HL-60 (cell line): ENCODE results near the gene NAPB.

Source experiments
- DNase-seq, 2 experiments: peaks; one replicate each; pipeline ENCODE4 v3.0.0-alpha.2; 2010 to 2020; ENCODE audit warnings: low read depth in 1 of 2, low spot score in 1 of 2
- H3K27ac ChIP-seq: fragments of 250-450 bp; sonication (Bioruptor Pico); replicated peaks from 2 replicates; pipeline ENCODE4 v1.5.1; 2020; ENCODE audit warnings: mild to moderate bottlenecking, moderate library complexity
- H3K27me3 ChIP-seq: fragments of 250-450 bp; sonication (Bioruptor Pico); 2 replicates; pipeline ENCODE4 v1.5.1; 2021; ENCODE audit warnings: mild to moderate bottlenecking, moderate library complexity; ENCODE audit not compliant: insufficient read depth, poor library complexity, severe bottlenecking
- H3K4me3 ChIP-seq: replicated peaks from 2 replicates; pipeline ENCODE4 v1.5.1; 2011; ENCODE audit warnings: mild to moderate bottlenecking, control low read depth, low read length; ENCODE audit not compliant: insufficient read depth
- GABPA ChIP-seq: IDR thresholded peaks from 2 replicates; pipeline ENCODE4 v1.6.1; 2012; ENCODE audit warnings: low read depth
- POLR2AphosphoS5 ChIP-seq: IDR thresholded peaks from 2 replicates; pipeline ENCODE4 v1.6.1; 2012; ENCODE audit warnings: low read depth
- SPI1 ChIP-seq: IDR thresholded peaks from 2 replicates; pipeline ENCODE4 v1.6.1; 2012; ENCODE audit warnings: low read depth, mild to moderate bottlenecking, borderline replicate concordance
- TF ChIP-seq, protein P1 (sequence below): IDR thresholded peaks from 2 replicates; pipeline ENCODE4 v1.6.1; 2012; ENCODE audit warnings: low read depth; ENCODE audit not compliant: insufficient replicate concordance
- TF ChIP-seq, protein P2 (sequence below): IDR thresholded peaks from one replicate; pipeline ENCODE4 v1.5.1; 2011; ENCODE audit warnings: low read length, control low read depth, inconsistent platforms; ENCODE audit not compliant: insufficient read depth

Gene NAPB

DNA sequence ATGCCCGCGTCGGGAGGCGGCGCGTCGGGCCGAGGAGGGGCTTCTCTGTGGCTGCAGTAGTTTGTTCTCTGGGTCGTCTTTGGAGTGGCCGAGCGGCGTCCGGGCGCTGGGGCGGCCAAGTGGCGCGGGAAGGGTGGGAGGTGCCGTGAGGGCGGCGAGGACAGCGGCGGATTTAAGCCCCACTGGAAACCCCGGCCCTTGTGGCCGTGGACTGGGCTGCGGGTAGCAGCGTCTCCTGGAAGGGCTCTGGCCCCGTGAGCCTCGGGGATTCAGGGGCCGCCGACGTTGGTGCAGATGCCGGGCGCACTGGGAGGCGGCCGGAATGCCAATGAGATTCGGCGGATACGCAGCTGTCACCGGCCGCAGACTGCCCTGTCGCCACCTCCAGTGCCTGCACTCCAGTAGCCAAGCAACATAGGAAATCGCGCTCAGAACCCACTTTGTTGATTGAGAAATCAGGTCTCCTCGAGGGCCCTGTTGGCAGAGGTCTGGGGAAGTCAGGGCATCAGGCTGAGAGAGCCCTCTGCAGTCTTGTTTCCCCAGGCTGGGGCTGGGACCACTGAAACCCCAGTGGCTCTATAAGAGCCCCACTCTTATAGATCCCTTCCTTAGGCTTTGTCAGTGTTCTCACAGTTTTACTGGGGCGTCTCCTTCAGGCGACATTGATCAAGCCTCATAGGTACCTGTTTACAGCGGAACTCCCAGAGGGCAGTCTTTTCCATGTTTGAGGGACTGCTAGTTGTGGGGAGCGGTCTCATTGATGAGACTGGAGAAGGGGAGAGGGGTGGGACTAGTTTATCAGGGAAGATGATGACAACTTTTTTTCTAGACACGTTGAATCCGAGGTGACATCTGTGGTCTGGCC is 58.7 kb downstream of the NAPB start:
- TF ChIP-seq, protein P1, sequence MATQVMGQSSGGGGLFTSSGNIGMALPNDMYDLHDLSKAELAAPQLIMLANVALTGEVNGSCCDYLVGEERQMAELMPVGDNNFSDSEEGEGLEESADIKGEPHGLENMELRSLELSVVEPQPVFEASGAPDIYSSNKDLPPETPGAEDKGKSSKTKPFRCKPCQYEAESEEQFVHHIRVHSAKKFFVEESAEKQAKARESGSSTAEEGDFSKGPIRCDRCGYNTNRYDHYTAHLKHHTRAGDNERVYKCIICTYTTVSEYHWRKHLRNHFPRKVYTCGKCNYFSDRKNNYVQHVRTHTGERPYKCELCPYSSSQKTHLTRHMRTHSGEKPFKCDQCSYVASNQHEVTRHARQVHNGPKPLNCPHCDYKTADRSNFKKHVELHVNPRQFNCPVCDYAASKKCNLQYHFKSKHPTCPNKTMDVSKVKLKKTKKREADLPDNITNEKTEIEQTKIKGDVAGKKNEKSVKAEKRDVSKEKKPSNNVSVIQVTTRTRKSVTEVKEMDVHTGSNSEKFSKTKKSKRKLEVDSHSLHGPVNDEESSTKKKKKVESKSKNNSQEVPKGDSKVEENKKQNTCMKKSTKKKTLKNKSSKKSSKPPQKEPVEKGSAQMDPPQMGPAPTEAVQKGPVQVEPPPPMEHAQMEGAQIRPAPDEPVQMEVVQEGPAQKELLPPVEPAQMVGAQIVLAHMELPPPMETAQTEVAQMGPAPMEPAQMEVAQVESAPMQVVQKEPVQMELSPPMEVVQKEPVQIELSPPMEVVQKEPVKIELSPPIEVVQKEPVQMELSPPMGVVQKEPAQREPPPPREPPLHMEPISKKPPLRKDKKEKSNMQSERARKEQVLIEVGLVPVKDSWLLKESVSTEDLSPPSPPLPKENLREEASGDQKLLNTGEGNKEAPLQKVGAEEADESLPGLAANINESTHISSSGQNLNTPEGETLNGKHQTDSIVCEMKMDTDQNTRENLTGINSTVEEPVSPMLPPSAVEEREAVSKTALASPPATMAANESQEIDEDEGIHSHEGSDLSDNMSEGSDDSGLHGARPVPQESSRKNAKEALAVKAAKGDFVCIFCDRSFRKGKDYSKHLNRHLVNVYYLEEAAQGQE, result no peak
- TF ChIP-seq SPI1, result no peak
- no peak for TF ChIP-seq POLR2AphosphoS5
- no peak for TF ChIP-seq GABPA
- TF ChIP-seq, protein P2, sequence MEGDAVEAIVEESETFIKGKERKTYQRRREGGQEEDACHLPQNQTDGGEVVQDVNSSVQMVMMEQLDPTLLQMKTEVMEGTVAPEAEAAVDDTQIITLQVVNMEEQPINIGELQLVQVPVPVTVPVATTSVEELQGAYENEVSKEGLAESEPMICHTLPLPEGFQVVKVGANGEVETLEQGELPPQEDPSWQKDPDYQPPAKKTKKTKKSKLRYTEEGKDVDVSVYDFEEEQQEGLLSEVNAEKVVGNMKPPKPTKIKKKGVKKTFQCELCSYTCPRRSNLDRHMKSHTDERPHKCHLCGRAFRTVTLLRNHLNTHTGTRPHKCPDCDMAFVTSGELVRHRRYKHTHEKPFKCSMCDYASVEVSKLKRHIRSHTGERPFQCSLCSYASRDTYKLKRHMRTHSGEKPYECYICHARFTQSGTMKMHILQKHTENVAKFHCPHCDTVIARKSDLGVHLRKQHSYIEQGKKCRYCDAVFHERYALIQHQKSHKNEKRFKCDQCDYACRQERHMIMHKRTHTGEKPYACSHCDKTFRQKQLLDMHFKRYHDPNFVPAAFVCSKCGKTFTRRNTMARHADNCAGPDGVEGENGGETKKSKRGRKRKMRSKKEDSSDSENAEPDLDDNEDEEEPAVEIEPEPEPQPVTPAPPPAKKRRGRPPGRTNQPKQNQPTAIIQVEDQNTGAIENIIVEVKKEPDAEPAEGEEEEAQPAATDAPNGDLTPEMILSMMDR, result no peak
- no peaks in the 10 kb centered on the region for H3K27me3 ChIP-seq
- DNase-seq, result peak in 1 of 2 experiments; percentile 79
- H3K4me3 ChIP-seq, result peak overlapping the region; percentile 88
- peak overlapping the region; percentile 81 for H3K27ac ChIP-seq

DNA sequence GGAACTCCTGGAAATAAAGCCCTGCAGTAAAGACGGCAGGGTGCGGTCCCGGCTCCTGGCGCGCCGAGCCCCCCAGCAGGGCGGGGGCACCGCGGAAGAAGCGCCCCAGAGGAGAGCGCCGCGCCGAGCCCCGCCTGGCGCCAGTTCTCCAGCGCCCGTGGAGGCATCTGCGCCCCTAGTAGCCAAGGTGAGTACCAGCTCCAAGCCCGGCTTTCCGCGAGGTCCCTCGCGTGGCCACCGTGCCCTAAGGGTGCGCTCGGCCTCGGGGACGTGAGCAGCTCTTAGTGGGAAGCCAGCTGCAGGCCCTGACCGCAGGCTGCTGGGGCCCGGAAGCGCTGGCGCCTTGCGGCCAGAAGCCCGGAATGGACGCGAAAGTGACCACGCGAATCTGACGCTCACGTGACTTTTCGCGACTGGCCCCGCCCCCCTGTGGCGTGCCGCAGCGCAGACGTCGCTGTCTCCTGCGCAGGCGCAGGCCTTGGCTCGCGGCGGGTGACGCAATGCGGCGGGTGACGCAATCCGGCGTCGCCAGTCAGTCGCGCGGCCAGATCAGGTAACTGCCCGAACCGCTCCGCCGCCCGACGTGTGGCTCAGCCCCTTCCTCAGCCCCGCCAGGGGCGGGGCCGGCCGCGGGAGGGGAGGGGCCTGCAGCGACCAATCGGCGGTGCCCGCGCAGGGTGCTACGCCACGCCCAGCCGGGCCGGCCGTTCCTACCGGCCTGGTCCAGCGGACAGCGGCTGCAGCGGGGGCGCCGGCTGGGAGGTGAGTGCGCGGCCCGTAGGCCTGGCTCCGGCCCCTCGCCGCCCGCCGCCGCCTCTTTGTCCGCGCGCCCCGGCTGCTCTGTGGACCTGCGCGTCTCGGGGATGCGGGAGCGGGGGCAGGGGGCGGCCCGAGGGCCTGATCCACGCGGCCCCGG is 59.6 kb downstream of the NAPB start, which contains the start of gene GZF1:
Gene GZF1, plus strand, starts transcription at position 707 of the 916 bp plus-strand sequence. CDS start 2,202 bp downstream, outside the sequence.
- H3K4me3 ChIP-seq, result peak within 1 kb of the TSS; percentile 88
- peak; percentile 97 to 99 for DNase-seq
- peak within 1 kb of the TSS; percentile 96 for H3K27ac ChIP-seq
- no peaks in the 10 kb centered on the region for H3K27me3 ChIP-seq
- TF ChIP-seq SPI1 (peak; percentile 24; the same call in 1 of the 2 replicates), POLR2AphosphoS5 (peak; percentile 89), GABPA (0 out of 2 replicates have a peak, but pooled peaks have one; percentile 20)
- TF ChIP-seq, protein P1, result peak; percentile 59
- TF ChIP-seq, protein P2, result no peak

DNA sequence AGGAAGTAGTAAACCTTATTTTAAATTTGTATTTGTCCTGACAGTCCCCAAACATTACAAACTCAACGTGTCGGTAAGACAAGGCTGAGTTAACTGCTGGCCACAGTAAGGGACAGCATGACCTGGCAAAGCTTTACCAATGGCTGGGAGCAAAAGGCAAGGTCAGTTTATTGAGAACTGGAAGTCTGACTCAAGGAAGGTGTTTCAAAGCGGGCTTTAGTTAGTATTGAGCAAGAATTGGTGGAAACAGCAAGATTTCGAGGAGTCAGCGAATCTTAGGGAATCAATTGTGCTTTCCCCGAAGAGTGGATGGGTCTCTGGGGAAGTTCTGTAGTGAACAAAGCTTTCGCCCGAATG is 60.2 kb downstream of the NAPB start:
- DNase-seq, result peak in 1 of 2 experiments; percentile 26

More for the DNA sequence above, 60.2 kb downstream of the NAPB start:
- no peak for TF ChIP-seq GABPA
- TF ChIP-seq, protein P2, result no peak
- TF ChIP-seq SPI1, result no peak
- no peak; the same call in 1 of the 2 replicates for TF ChIP-seq POLR2AphosphoS5
- TF ChIP-seq, protein P1, result no peak
- H3K27ac ChIP-seq, result peak overlapping the region; percentile 96
- H3K27me3 ChIP-seq, result no peaks in the 10 kb centered on the region
- H3K4me3 ChIP-seq, result peak overlapping the region; percentile 59
